ENCODE results near the gene LIF.

LIF gene

DNA sequence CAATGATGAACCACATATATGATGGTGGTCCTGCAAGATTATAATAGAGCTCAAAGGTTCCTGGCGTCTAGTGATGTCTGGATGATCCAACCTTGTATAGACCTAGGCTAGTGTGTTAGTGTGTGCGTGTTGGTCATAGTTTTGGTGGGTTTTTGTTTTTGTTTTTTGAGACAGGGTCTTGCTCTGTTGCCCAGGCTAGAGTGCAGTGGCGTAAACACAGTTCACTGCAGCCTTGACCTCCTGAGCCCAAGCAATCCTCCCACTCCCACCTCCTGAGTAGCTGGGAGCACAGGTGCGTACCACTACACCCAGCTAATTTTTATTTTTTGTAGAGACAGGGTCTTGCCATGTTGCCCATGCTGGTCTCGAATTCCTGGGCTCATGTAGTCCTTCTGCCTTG lies 33.4 kb upstream of the LIF start:
- Mint-ChIP-seq H3K27me3 (ENCODE audit: low read depth) (peaks cover 4% of the 10 kb centered on the region), H3K27ac (peak overlapping the region in 1 of 3 experiments; percentile 60), H3K36me3 (ENCODE audit: low read depth) (no peaks in the 10 kb centered on the region), H3K4me1 (peaks cover 16% of the 10 kb centered on the region), H3K9me3 (no peaks in the 10 kb centered on the region), H3K4me3 (no peak overlapping the region)
- TF ChIP-seq, protein P1, sequence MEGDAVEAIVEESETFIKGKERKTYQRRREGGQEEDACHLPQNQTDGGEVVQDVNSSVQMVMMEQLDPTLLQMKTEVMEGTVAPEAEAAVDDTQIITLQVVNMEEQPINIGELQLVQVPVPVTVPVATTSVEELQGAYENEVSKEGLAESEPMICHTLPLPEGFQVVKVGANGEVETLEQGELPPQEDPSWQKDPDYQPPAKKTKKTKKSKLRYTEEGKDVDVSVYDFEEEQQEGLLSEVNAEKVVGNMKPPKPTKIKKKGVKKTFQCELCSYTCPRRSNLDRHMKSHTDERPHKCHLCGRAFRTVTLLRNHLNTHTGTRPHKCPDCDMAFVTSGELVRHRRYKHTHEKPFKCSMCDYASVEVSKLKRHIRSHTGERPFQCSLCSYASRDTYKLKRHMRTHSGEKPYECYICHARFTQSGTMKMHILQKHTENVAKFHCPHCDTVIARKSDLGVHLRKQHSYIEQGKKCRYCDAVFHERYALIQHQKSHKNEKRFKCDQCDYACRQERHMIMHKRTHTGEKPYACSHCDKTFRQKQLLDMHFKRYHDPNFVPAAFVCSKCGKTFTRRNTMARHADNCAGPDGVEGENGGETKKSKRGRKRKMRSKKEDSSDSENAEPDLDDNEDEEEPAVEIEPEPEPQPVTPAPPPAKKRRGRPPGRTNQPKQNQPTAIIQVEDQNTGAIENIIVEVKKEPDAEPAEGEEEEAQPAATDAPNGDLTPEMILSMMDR (IDR thresholded peaks at IDR 0.05; ENCODE audit: unreplicated experiment in 3 of 3) = no peak

DNA sequence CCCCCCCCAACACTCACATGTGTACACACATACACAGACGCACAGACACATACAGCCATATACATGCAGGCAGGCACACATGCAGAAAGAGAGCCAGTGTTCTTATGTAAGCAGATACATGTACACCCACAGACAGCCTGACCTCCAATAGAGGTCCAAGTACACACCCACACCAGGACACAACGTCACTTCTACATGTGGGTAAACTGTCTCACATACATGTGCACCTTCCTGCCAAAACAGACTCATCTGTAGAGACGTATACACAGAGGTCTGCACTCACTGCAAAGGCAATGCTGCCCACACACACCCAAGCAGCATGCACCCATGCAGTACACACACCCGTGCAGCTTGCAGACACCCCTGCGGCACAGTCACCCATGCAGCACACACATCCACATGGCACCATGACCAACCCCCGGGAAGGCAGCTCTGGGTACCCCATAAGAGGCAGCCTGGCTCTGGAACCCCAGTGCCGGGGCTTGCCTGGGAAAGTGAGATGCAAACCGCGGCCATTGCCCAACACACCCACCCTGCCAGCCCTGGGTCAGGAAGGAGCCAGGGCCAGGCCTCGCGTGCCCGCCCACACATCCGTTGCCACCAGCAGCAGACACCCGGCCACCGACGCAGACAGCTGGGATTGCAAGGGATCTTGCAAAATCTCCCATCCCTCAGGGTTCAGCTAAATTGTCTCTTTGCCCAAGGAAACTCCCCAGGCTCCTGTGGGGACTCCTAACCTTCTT lies 32.7 kb upstream of the LIF start:
- H3K27me3 Mint-ChIP-seq (ENCODE audit: low read depth) = peaks cover 4% of the 10 kb centered on the region
- H3K9me3 Mint-ChIP-seq = no peaks in the 10 kb centered on the region
- peaks cover 16% of the 10 kb centered on the region for H3K4me1 Mint-ChIP-seq
- TF ChIP-seq, protein P1 (IDR thresholded peaks at IDR 0.05; ENCODE audit: unreplicated experiment in 3 of 3) = no peak
- H3K4me3 Mint-ChIP-seq = no peak overlapping the region
- no peaks in the 10 kb centered on the region for H3K36me3 Mint-ChIP-seq (ENCODE audit: low read depth)
- peak overlapping the region in 1 of 3 experiments; percentile 60 for H3K27ac Mint-ChIP-seq

GRCh38 chr22:30277547-30278344 lies 31.2 kb upstream of the LIF start:
- Mint-ChIP-seq H3K27ac (peak overlapping the region; percentile 60 to 91 (median 69)), H3K4me1 (peaks cover 16% of the 10 kb centered on the region), H3K27me3 (ENCODE audit: low read depth) (peaks cover 4% of the 10 kb centered on the region), H3K9me3 (no peaks in the 10 kb centered on the region), H3K36me3 (ENCODE audit: low read depth) (no peaks in the 10 kb centered on the region), H3K4me3 (no peak overlapping the region)
- TF ChIP-seq, protein P1 (IDR thresholded peaks at IDR 0.05; ENCODE audit: unreplicated experiment in 3 of 3) = no peak

- Mint-ChIP-seq H3K4me1 (peaks cover 16% of the 10 kb centered on the region), H3K27ac (no peak overlapping the region), H3K36me3 (ENCODE audit: low read depth) (no peaks in the 10 kb centered on the region), H3K4me3 (no peak overlapping the region), H3K27me3 (ENCODE audit: low read depth) (peaks cover 7% of the 10 kb centered on the region), H3K9me3 (no peaks in the 10 kb centered on the region)
- TF ChIP-seq, protein P1 (IDR thresholded peaks at IDR 0.05; ENCODE audit: unreplicated experiment in 3 of 3) = no peak
These were observed 29.5 kb upstream of the LIF start for GRCh38 chr22:30276039-30276438.

DNA sequence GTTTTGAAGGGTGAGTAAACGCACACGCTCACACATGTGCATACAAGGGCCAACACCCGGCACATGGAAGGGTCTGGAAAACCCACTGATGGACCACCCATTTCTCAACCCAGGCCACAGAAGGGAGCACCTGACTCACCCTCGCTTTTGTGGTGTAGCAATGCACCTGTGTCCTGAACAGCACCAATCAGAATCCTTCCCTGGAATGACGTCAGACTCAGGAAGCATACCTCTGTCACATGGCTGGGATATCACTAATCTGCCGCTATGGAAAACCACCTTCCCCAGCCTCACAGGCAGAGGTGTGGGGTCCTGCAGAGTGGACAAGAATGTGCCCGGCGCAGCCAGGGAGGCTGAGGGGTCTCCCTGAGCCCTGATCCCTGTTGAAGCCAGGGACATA lies 29.1 kb upstream of the LIF start:
- Mint-ChIP-seq H3K27ac (no peak overlapping the region), H3K4me1 (peaks cover 16% of the 10 kb centered on the region), H3K27me3 (ENCODE audit: low read depth) (peaks cover 7% of the 10 kb centered on the region), H3K9me3 (no peaks in the 10 kb centered on the region), H3K4me3 (no peak overlapping the region), H3K36me3 (ENCODE audit: low read depth) (no peaks in the 10 kb centered on the region)
- TF ChIP-seq, protein P1 (IDR thresholded peaks at IDR 0.05; ENCODE audit: unreplicated experiment in 3 of 3) = no peak

All from nephron (organoid).